Measurements from ENCODE around the gene RSBN1. TPM values are rescaled to one million over a fixed set of nuclear protein-coding genes. Genes with fewer than 3 reads are reported as not detected.

RSBN1 gene
- total RNA-seq, 1 donor from 2014 or later, result 21.0 TPM

- intact Hi-C loops (cut with DNase I), result no loop called here
- TF ChIP-seq, protein P1, sequence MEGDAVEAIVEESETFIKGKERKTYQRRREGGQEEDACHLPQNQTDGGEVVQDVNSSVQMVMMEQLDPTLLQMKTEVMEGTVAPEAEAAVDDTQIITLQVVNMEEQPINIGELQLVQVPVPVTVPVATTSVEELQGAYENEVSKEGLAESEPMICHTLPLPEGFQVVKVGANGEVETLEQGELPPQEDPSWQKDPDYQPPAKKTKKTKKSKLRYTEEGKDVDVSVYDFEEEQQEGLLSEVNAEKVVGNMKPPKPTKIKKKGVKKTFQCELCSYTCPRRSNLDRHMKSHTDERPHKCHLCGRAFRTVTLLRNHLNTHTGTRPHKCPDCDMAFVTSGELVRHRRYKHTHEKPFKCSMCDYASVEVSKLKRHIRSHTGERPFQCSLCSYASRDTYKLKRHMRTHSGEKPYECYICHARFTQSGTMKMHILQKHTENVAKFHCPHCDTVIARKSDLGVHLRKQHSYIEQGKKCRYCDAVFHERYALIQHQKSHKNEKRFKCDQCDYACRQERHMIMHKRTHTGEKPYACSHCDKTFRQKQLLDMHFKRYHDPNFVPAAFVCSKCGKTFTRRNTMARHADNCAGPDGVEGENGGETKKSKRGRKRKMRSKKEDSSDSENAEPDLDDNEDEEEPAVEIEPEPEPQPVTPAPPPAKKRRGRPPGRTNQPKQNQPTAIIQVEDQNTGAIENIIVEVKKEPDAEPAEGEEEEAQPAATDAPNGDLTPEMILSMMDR (IDR thresholded peaks at IDR 0.05), result no peak
- Histone ChIP-seq H3K4me1 (no peaks in the 10 kb centered on the region), H3K9me3 (no peaks in the 10 kb centered on the region), H3K27ac (no peak overlapping the region), H3K4me3 (no peak overlapping the region), H3K36me3 (peaks cover 42% of the 10 kb centered on the region), H3K27me3 (ENCODE audit: low read depth) (no peaks in the 10 kb centered on the region)
- DNase-seq (no peak), ATAC-seq (no peak)
These were observed 48.6 kb downstream of the RSBN1 start for GRCh38 chr1:113763661-113764060.

DNA sequence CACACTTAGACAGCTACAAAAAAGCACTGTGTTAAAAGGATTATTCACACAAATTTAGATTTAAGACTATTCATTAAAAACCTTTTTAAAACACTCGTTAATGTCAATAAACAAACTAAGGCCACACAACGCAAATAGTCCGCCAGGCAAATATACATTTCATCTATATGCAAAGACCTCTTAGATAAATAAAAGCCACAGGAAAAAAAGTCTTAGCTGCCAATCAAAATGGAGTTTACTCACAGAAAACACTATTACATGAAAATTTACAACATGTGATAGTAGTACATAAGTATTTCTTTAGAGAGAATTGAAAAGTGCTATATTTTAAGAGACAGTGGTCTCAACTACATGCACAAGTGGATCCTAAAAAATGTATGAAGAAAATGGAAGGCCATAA lies 50.3 kb downstream of the RSBN1 start:
- ATAC-seq (no peak), DNase-seq (no peak)
- Histone ChIP-seq H3K27me3 (ENCODE audit: low read depth) (no peaks in the 10 kb centered on the region), H3K27ac (no peak overlapping the region), H3K36me3 (peaks cover 24% of the 10 kb centered on the region), H3K9me3 (no peaks in the 10 kb centered on the region), H3K4me3 (no peak overlapping the region), H3K4me1 (peaks cover 10% of the 10 kb centered on the region)
- TF ChIP-seq, protein P1 (IDR thresholded peaks at IDR 0.05), result no peak
- intact Hi-C loops (cut with DNase I), result no loop called here

GRCh38 chr1:113760102-113761080 lies 51.9 kb downstream of the RSBN1 start:
- Histone ChIP-seq H3K4me3 (peak overlapping the region; percentile 93), H3K9me3 (no peaks in the 10 kb centered on the region), H3K27me3 (ENCODE audit: low read depth) (no peaks in the 10 kb centered on the region), H3K36me3 (peaks cover 9% of the 10 kb centered on the region), H3K27ac (peak overlapping the region; percentile 96), H3K4me1 (peaks cover 11% of the 10 kb centered on the region)
- TF ChIP-seq, protein P1 (IDR thresholded peaks at IDR 0.05), result no peak
- ATAC-seq, result no peak
- intact Hi-C loops (cut with DNase I), result no loop called here
- no peak for DNase-seq

- H3K4me1 ChIP-seq, result peaks cover 11% of the 10 kb centered on the region
- TF ChIP-seq, protein P1 (IDR thresholded peaks at IDR 0.05), result no peak
- no peaks in the 10 kb centered on the region for H3K27me3 ChIP-seq (ENCODE audit: low read depth)
- H3K27ac ChIP-seq, result peak within 1 kb of the TSS; percentile 96
- H3K36me3 ChIP-seq, result peaks cover under 1% of the 10 kb centered on the region
- peak within 1 kb of the TSS; percentile 93 for H3K4me3 ChIP-seq
- no peaks in the 10 kb centered on the region for H3K9me3 ChIP-seq
- intact Hi-C loops (cut with DNase I), result no loop called here
- peak; percentile 95 to 96 for ATAC-seq
- DNase-seq, result peak; percentile 88
These were observed 52.8 kb downstream of the RSBN1 start, which contains the start of gene PHTF1 for GRCh38 chr1:113759333-113760101. PHTF1 (minus strand) TSS chr1:113759486; CDS start chr1:113758703, 783 bp downstream.

GRCh38 chr1:113758631-113759332 lies 53.5 kb downstream of the RSBN1 start:
- H3K27me3 ChIP-seq (ENCODE audit: low read depth), result no peaks in the 10 kb centered on the region
- peaks cover 5% of the 10 kb centered on the region for H3K36me3 ChIP-seq
- H3K27ac ChIP-seq, result peak overlapping the region; percentile 96
- intact Hi-C loops (cut with DNase I), result no loop called here
- no peaks in the 10 kb centered on the region for H3K9me3 ChIP-seq
- peaks cover 11% of the 10 kb centered on the region for H3K4me1 ChIP-seq
- ATAC-seq (peak; percentile 81 to 87), DNase-seq (peak; percentile 84)
- H3K4me3 ChIP-seq, result peak overlapping the region; percentile 93
- TF ChIP-seq, protein P1 (IDR thresholded peaks at IDR 0.05), result no peak
